BE2C (cell line): ENCODE data around the gene CALML5.

ENCODE experiments used
- DNase-seq: peaks from one replicate; pipeline ENCODE4 v3.0.0-alpha.2; 2020
- H3K27me3 ChIP-seq: fragments of 250-450 bp; sonication (Bioruptor Pico); 2 replicates; pipeline ENCODE4 v1.5.1; 2020; ENCODE audit warnings: mild to moderate bottlenecking
- H3K36me3 ChIP-seq: fragments of 250-450 bp; sonication (Bioruptor Pico); 2 replicates; pipeline ENCODE4 v1.5.1; 2020; ENCODE audit warnings: mild to moderate bottlenecking
- H3K4me1 ChIP-seq: fragments of 250-450 bp; sonication (Bioruptor Pico); 2 replicates; pipeline ENCODE4 v1.5.1; 2020
- H3K4me3 ChIP-seq: 2 replicates; pipeline ENCODE4 v1.5.1; 2011; ENCODE audit warnings: low read depth, low read length
- H3K9me3 ChIP-seq: fragments of 250-450 bp; sonication (Bioruptor Pico); 2 replicates; pipeline ENCODE4 v1.5.1; 2020
- TF ChIP-seq, protein P1 (sequence below): IDR thresholded peaks from 2 replicates; pipeline ENCODE4 v1.5.1; 2012; ENCODE audit warnings: mild to moderate bottlenecking, low read depth, low read length

Gene CALML5

DNA sequence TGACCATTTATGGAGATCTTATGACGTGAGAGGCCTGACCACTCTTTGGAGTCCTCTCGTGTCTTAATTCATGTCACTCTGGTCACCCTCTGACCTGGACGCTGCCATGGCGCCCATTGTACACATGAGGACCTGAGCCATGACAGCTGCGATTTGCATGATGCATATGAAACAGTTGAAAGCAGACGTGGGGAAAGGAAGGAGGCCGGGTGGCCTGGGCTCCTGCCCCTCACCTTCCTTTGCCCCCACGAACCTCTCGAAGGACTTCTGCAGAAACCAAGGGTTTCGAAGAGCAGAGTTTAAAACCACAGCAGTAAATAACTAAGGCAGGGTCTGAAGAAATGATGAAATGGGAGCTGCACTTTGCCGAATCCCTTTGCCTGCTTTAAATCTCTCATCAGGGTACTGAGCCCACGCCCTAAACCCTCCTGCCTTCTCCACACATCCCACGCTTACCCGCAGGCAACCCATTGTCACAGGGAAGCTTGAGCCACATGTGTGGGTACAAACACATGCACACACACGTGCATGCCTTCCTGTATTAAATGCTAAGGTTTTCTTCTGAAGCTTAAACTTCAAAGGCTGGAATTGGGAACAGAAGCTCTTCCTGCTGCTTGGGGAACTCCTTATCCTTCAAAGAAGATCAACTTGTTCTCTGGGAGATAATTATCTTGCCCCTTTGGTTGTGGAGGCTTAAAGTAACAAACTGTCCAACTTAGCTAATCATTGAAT lies 13.7 kb upstream of the CALML5 start:
- Histone ChIP-seq H3K27me3 (no peaks in the 10 kb centered on the region), H3K4me3 (no peak overlapping the region), H3K9me3 (no peaks in the 10 kb centered on the region), H3K4me1 (no peaks in the 10 kb centered on the region), H3K36me3 (no peaks in the 10 kb centered on the region)
- TF ChIP-seq, protein P1, sequence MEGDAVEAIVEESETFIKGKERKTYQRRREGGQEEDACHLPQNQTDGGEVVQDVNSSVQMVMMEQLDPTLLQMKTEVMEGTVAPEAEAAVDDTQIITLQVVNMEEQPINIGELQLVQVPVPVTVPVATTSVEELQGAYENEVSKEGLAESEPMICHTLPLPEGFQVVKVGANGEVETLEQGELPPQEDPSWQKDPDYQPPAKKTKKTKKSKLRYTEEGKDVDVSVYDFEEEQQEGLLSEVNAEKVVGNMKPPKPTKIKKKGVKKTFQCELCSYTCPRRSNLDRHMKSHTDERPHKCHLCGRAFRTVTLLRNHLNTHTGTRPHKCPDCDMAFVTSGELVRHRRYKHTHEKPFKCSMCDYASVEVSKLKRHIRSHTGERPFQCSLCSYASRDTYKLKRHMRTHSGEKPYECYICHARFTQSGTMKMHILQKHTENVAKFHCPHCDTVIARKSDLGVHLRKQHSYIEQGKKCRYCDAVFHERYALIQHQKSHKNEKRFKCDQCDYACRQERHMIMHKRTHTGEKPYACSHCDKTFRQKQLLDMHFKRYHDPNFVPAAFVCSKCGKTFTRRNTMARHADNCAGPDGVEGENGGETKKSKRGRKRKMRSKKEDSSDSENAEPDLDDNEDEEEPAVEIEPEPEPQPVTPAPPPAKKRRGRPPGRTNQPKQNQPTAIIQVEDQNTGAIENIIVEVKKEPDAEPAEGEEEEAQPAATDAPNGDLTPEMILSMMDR: no peak
- DNase-seq: no peak

DNA sequence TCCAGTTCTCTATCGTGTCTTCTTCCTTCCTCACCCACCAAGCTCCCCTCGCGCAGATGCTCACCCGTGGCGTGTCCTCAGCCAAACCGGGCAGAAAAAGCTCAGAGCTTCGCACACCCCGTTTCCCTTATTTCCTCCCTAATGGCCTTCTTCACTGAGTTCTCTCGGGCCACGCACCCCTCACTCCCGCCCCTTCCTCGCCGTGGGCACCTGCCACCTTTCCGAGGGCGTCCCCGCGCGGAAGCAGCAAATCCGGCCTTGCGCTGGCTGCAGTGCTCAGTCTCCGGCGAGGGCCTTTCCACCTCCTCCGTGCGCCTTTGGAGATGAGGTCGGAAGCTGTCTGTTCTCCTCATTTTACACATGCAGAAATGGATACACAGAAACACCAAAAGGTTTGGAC lies 13.0 kb upstream of the CALML5 start:
- no peak for DNase-seq
- Histone ChIP-seq H3K36me3 (no peaks in the 10 kb centered on the region), H3K9me3 (no peaks in the 10 kb centered on the region), H3K4me3 (no peak overlapping the region), H3K27me3 (no peaks in the 10 kb centered on the region), H3K4me1 (no peaks in the 10 kb centered on the region)
- TF ChIP-seq, protein P1: no peak

DNA sequence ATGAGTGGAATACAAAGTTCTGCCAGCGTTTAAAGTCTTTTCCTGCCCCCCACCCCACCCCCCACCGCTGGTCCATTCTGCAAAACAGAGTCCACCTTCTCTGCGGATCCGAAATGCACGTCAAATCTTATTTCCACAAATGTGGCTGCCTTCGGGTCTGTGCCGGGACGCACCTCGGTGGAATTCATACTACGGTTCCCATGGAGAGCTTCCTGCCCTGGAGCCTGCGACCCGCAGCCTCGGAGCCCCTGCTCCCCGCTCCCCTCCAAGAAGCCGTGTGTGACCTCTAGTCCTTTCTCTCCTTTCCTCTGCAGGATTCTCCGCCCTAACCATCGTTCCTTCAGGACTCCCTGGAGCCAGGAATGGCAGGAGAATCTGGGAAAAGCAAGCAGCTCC lies 12.5 kb upstream of the CALML5 start:
- H3K4me1 ChIP-seq: no peaks in the 10 kb centered on the region
- H3K4me3 ChIP-seq: no peak overlapping the region
- H3K9me3 ChIP-seq: no peaks in the 10 kb centered on the region
- no peaks in the 10 kb centered on the region for H3K27me3 ChIP-seq
- TF ChIP-seq, protein P1: no peak
- no peaks in the 10 kb centered on the region for H3K36me3 ChIP-seq
- no peak for DNase-seq

DNA sequence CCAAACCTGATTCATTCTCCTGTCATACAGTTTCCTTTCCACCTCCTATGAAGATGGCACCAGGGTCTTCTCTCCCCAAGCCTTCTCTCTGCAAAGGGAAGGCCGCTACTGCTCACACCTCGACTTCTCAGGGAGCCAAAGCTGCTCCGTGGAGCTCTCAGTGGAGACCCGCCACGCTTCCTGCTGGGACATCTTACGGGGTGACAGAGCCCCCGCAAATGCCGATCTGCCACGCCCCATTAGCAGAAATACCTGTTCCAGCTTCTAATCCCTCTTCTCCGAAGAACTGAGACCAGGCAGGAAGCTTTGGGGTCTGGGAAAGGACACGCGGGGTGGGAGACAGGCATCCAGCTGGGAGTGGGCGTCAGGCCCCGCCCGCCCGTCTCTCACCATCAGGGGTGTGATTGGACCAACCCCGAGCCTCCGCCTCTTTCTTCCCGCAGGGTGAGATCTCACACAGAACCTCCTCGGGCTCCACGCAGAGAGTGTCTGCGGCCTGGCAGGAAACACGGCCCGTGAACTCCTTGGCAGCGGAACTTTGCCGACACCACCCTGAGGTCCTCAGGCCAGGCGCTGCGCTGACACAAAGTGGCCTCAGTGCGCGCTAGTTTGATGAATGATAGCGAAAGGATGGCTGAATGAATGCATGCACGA lies 12.0 kb upstream of the CALML5 start:
- no peaks in the 10 kb centered on the region for H3K4me1 ChIP-seq
- H3K36me3 ChIP-seq: no peaks in the 10 kb centered on the region
- H3K4me3 ChIP-seq: no peak overlapping the region
- H3K9me3 ChIP-seq: no peaks in the 10 kb centered on the region
- DNase-seq: no peak
- no peaks in the 10 kb centered on the region for H3K27me3 ChIP-seq
- TF ChIP-seq, protein P1: no peak

DNA sequence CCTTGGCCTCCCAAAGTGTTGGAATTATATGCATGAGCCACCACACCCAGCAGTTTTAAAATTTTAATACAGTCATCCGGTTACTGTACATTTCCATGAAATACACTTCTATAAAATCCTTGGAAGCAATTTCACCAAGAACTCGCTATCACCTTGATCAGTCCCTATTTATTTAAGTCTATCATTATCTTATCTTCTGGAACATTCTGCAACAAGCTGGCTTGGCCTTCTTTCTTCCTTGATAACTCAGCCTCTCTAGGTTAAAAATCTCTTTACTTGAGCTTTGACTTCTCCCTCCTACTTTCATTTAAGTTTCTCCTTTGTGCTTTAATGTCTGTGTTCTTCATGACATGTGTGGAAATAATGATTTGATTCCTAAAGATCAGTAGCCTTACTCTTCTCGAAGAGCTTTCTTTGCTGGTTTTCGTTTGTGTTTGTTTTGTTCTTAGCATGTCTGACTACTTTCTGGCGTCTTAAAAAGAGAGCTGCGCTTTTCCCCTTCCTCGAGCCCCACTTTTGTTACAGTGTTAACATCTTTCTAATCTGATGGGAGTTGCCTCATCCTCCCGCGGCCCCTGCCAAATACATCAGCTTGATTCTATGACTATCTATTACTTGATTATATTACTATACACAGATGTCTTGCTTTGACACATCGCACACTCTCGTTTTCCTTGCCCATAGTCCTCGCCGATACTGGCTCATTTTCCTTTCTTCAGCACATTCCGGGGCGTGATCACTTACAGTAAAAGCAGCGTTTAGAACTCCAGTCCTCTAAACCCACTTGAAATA lies 11.1 kb upstream of the CALML5 start:
- no peak overlapping the region for H3K4me3 ChIP-seq
- no peak for DNase-seq
- H3K4me1 ChIP-seq: no peaks in the 10 kb centered on the region
- H3K36me3 ChIP-seq: no peaks in the 10 kb centered on the region
- no peaks in the 10 kb centered on the region for H3K9me3 ChIP-seq
- TF ChIP-seq, protein P1: no peak
- no peaks in the 10 kb centered on the region for H3K27me3 ChIP-seq
